ENCODE data around the gene PIGA. TPM values are rescaled to one million over a fixed set of nuclear protein-coding genes. Genes with fewer than 3 reads are reported as not detected.

The PIGA gene
- total RNA-seq = 6.3 and 6.8 TPM in 2 replicates

GRCh38 chrX:15335135-15336022 lies at the start of gene PIGA:
TSS of gene PIGA (minus strand) at chrX:15335523. CDS start at chrX:15331930, 3,593 bp downstream.

DNA sequence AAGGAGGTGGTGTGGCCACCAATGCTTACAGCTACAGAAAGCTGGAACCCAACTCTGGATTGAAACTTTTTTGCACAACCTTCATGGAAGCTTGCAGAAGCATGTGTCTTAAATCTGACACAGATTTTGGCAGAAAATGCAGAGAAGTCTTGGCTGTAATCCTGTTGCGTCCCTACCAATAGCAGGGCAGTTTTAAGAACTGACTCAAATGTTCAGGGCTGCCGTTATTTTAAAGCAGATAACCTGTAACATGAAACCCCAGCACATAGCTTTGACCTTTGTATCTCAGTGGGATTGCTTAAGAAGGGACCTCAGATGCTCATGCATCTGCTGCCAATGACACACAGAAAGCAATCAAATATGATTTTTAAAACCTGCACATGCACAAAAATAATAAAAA lies 49.0 kb upstream of the PIGA start, which contains the start of gene VEGFD:
TSS of gene VEGFD (minus strand) at position 110 of the 400 bp plus-strand sequence. CDS start 467 bp downstream, outside the sequence.

DNA sequence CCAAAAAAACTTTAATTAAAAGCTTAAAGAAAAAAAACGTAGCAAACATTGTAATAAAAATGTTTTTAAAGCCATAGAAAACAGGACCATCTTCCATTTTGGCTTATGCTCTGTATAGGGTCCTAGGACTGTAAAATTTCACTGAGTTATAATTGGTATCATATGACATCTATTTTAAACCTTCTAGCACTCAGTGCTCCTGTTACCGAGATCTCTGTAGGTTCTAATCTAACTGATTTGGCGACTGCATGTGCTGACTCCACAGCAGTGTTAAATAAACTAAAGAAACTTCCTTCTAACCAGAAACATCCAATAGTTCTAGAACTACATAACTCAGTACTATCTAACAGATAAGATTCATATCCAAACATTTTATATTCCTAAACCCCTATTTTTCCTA lies 19.8 kb downstream of the PIGA start, which contains the start of gene ASB11:
TSS of gene ASB11 (minus strand) at position 132 of the 400 bp plus-strand sequence. CDS start at position 97, 35 bp downstream.

GRCh38 chrX:15269618-15270521 lies 65.5 kb downstream of the PIGA start, which contains the start of gene ASB9:
TSS of gene ASB9 (minus strand) at chrX:15270083. CDS start at chrX:15269874, 209 bp downstream.

Other genes starting within 250 kb of the PIGA start
- 24.5 and 27.0 TPM in 2 replicates for gene ASB9, start 65.4 kb downstream of the PIGA start, total RNA-seq
- not detected in 2 replicates for gene ASB11, start 19.9 kb downstream of the PIGA start, total RNA-seq
- 0.07 and 0.34 TPM in 2 replicates for gene VEGFD, start 48.9 kb upstream of the PIGA start, total RNA-seq
- 53.2 and 53.5 TPM in 2 replicates for gene PIR, start 157.8 kb upstream of the PIGA start, total RNA-seq
- 13.5 and 14.0 TPM in 2 replicates for gene BMX, start 165.3 kb upstream of the PIGA start, total RNA-seq